Astrocyte (in vitro differentiated cells and primary cell): ENCODE results near the gene FAM53A. TPM values are rescaled to one million over a fixed set of nuclear protein-coding genes. Genes with fewer than 3 reads are reported as not detected.

Experiments used
- DNase-seq: peaks from one replicate; pipeline ENCODE4 v3.0.0-alpha.2; 2010; ENCODE audit warnings: low read depth
- FAIRE-seq: peaks from 2 replicates; lab custom pipeline; 2011; peaks lifted over from hg19 to GRCh38; lab: Jason Lieb, UNC
- H2AFZ ChIP-seq: 2 replicates; pipeline ENCODE4 v1.6.0; 2012; ENCODE audit warnings: low read depth, low read length, inconsistent platforms
- H3K27ac ChIP-seq: 2 replicates; pipeline ENCODE4 v1.5.1; 2011; ENCODE audit warnings: low read depth, low read length, inconsistent platforms
- H3K27me3 ChIP-seq: 2 replicates; pipeline ENCODE4 v1.6.0; 2011; ENCODE audit warnings: low read length, inconsistent platforms; ENCODE audit not compliant: insufficient read depth
- H3K36me3 ChIP-seq: 2 replicates; pipeline ENCODE4 v1.5.1; 2011; ENCODE audit warnings: low read length, inconsistent platforms; ENCODE audit not compliant: insufficient read depth
- H3K4me1 ChIP-seq: 2 replicates; pipeline ENCODE4 v1.5.1; 2011; ENCODE audit warnings: low read length, inconsistent platforms; ENCODE audit not compliant: insufficient read depth
- H3K4me2 ChIP-seq: 2 replicates; pipeline ENCODE4 v1.6.0; 2012; ENCODE audit warnings: low read length, inconsistent platforms
- H3K4me3 ChIP-seq: 2 replicates; pipeline ENCODE4 v1.5.1; 2011; ENCODE audit warnings: low read depth, mild to moderate bottlenecking, low read length, inconsistent platforms; ENCODE audit not compliant: insufficient read depth
- H3K79me2 ChIP-seq: 2 replicates; pipeline ENCODE4 v1.6.0; 2012; ENCODE audit warnings: mild to moderate bottlenecking, low read length, inconsistent platforms; ENCODE audit not compliant: insufficient read depth
- H3K9ac ChIP-seq: 2 replicates; pipeline ENCODE4 v1.6.0; 2012; ENCODE audit warnings: mild to moderate bottlenecking, low read length, inconsistent platforms
- H3K9me3 ChIP-seq: 2 replicates; pipeline ENCODE4 v1.5.1; 2012; ENCODE audit warnings: low read depth, mild to moderate bottlenecking, low read length, inconsistent platforms; ENCODE audit not compliant: insufficient read depth
- H4K20me1 ChIP-seq: 2 replicates; pipeline ENCODE4 v1.6.0; 2012; ENCODE audit warnings: low read length, inconsistent platforms; ENCODE audit not compliant: insufficient read depth
- H3K27ac Mint-ChIP-seq: one replicate; pipeline ENCODE4 v1.8.0; 2021; ENCODE audit warnings: mild to moderate bottlenecking, mixed read lengths; ENCODE audit not compliant: unreplicated experiment
- H3K27me3 Mint-ChIP-seq: one replicate; pipeline ENCODE4 v1.8.0; 2021; ENCODE audit warnings: low read depth, mixed read lengths; ENCODE audit not compliant: unreplicated experiment
- H3K36me3 Mint-ChIP-seq: one replicate; pipeline ENCODE4 v1.8.0; 2021; ENCODE audit warnings: low read depth, mixed read lengths; ENCODE audit not compliant: unreplicated experiment
- H3K4me1 Mint-ChIP-seq: one replicate; pipeline ENCODE4 v1.8.0; 2021; ENCODE audit warnings: low read depth, mixed read lengths; ENCODE audit not compliant: unreplicated experiment
- H3K4me3 Mint-ChIP-seq: one replicate; pipeline ENCODE4 v1.8.0; 2021; ENCODE audit warnings: mild to moderate bottlenecking, moderate library complexity, mixed read lengths; ENCODE audit not compliant: unreplicated experiment
- H3K9me3 Mint-ChIP-seq: one replicate; pipeline ENCODE4 v1.8.0; 2021; ENCODE audit warnings: mild to moderate bottlenecking, mixed read lengths; ENCODE audit not compliant: unreplicated experiment
- CTCF ChIP-seq: IDR thresholded peaks from 2 replicates; pipeline ENCODE4 v1.5.1; 2011; ENCODE audit warnings: low read depth, mild to moderate bottlenecking, inconsistent platforms, low read length, moderate library complexity; ENCODE audit not compliant: insufficient read depth
- EZH2 ChIP-seq: IDR thresholded peaks from 2 replicates; pipeline ENCODE4 v1.6.1; 2012; ENCODE audit warnings: mild to moderate bottlenecking, low read length, inconsistent platforms; ENCODE audit not compliant: insufficient read depth
- total RNA-seq: library from RNA; stranded (reverse); gene quantifications from 2 replicates; pipeline ENCODE4 v1.2.1, GENCODE V29; 2021

Gene FAM53A
- total RNA-seq, 1 donor from 2014 or later: 2.1 TPM

GRCh38 chr4:1625600-1626138 is 58.4 kb downstream of the FAM53A start:
- H2AFZ ChIP-seq: no peak overlapping the region
- H3K27ac Mint-ChIP-seq: no peak overlapping the region

GRCh38 chr4:1624519-1624910 is 59.6 kb downstream of the FAM53A start:
- no peak overlapping the region for H3K4me3 Mint-ChIP-seq
- H4K20me1 ChIP-seq: no peaks in the 10 kb centered on the region
- H3K9me3 ChIP-seq: no peaks in the 10 kb centered on the region
- DNase-seq (no peak), FAIRE-seq (no peak)
- H2AFZ ChIP-seq: no peak overlapping the region
- H3K4me1 Mint-ChIP-seq: no peaks in the 10 kb centered on the region
- no peak overlapping the region for H3K27ac Mint-ChIP-seq
- no peak overlapping the region for H3K4me3 ChIP-seq
- H3K27me3 Mint-ChIP-seq: peaks cover 2% of the 10 kb centered on the region
- no peak overlapping the region for H3K4me2 ChIP-seq
- no peak for TF ChIP-seq EZH2
- no peak for TF ChIP-seq CTCF
- no peak overlapping the region for H3K9ac ChIP-seq
- no peaks in the 10 kb centered on the region for H3K36me3 Mint-ChIP-seq
- no peak overlapping the region for H3K27ac ChIP-seq
- H3K4me1 ChIP-seq: no peaks in the 10 kb centered on the region
- peaks cover 5% of the 10 kb centered on the region for H3K9me3 Mint-ChIP-seq
- H3K79me2 ChIP-seq: no peaks in the 10 kb centered on the region
- no peaks in the 10 kb centered on the region for H3K36me3 ChIP-seq
- H3K27me3 ChIP-seq: no peaks in the 10 kb centered on the region

More at GRCh38 chr4:1625600-1626138, 58.4 kb downstream of the FAM53A start:
- Histone ChIP-seq H3K36me3 (no peaks in the 10 kb centered on the region), H3K79me2 (no peaks in the 10 kb centered on the region), H3K27ac (no peak overlapping the region), H3K9ac (no peak overlapping the region), H4K20me1 (no peaks in the 10 kb centered on the region), H3K4me1 (no peaks in the 10 kb centered on the region), H3K27me3 (no peaks in the 10 kb centered on the region), H3K4me2 (no peak overlapping the region), H3K4me3 (no peak overlapping the region), H3K9me3 (no peaks in the 10 kb centered on the region)
- Mint-ChIP-seq H3K36me3 (no peaks in the 10 kb centered on the region), H3K4me1 (no peaks in the 10 kb centered on the region), H3K27me3 (peaks cover 4% of the 10 kb centered on the region), H3K9me3 (peaks cover 2% of the 10 kb centered on the region), H3K4me3 (no peak overlapping the region)
- DNase-seq: no peak
- TF ChIP-seq EZH2 (no peak), CTCF (no peak)
- no peak for FAIRE-seq

GRCh38 chr4:1623821-1624518 is 60.1 kb downstream of the FAM53A start:
- no peaks in the 10 kb centered on the region for H3K4me1 Mint-ChIP-seq
- peaks cover 5% of the 10 kb centered on the region for H3K9me3 Mint-ChIP-seq
- TF ChIP-seq CTCF: no peak
- no peak for TF ChIP-seq EZH2
- no peak overlapping the region for H3K4me3 Mint-ChIP-seq
- no peaks in the 10 kb centered on the region for H3K79me2 ChIP-seq
- no peak overlapping the region for H2AFZ ChIP-seq
- H3K4me3 ChIP-seq: no peak overlapping the region
- FAIRE-seq (no peak), DNase-seq (no peak)
- H3K27me3 Mint-ChIP-seq: peaks cover 2% of the 10 kb centered on the region
- H3K27ac ChIP-seq: no peak overlapping the region
- no peak overlapping the region for H3K4me2 ChIP-seq
- H3K27me3 ChIP-seq: no peaks in the 10 kb centered on the region
- no peak overlapping the region for H3K9ac ChIP-seq
- no peaks in the 10 kb centered on the region for H3K36me3 ChIP-seq
- no peaks in the 10 kb centered on the region for H3K36me3 Mint-ChIP-seq
- no peak overlapping the region for H3K27ac Mint-ChIP-seq
- no peaks in the 10 kb centered on the region for H3K9me3 ChIP-seq
- H4K20me1 ChIP-seq: no peaks in the 10 kb centered on the region
- H3K4me1 ChIP-seq: no peaks in the 10 kb centered on the region
